Stimulated activated naive CD4-positive, alpha-beta T cell (primary cell): Measurements from ENCODE around the gene AVEN.
"Not testable (repeated sequence)": the region's sequence is repeated elsewhere in the genome, so short reads cannot be mapped to it uniquely, and the experiment has no call there.

Source experiments
- DNase-seq, 6 experiments: peaks; one replicate each; lab custom pipeline; 2025; lab: John Stamatoyannopoulos, UW

The AVEN gene

DNA sequence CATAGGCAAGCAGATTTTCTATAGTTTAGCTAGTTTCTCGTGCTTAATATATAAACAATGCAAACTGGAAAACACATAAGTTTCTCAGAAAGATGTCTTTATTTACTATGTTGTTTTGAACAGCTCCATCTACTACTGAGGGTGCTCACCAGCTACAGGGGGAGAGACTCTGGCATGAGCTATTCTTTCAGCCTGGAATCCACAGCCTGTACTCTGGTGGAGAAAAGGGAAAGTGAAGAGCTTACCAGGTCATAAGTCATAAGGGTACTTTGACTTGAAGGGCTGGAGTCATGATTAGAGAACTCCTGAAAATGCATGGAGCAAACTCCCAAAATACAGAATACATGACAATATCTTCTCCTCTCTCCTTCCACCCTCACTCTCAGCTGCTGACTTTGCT, 4.4 kb upstream of the AVEN start:
- DNase-seq: no peak

DNA sequence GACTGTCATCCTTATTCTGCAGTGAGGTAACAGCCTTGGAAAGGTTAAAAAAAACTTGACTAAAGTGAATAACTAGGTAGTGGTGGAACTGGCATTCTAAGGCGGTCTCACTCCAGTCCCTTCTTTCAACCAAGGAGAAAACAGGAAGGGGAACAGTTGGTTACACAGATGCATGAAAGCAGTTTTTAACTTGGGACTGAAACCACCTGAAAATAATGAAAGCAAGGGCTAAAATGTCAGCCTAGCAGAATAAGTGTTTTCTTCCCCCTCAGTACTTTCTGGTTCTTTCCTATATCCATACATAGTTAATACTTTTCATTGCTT, 748 bp upstream of the AVEN start:
- peak in 1 of 6 experiments; percentile 32 for DNase-seq

DNA sequence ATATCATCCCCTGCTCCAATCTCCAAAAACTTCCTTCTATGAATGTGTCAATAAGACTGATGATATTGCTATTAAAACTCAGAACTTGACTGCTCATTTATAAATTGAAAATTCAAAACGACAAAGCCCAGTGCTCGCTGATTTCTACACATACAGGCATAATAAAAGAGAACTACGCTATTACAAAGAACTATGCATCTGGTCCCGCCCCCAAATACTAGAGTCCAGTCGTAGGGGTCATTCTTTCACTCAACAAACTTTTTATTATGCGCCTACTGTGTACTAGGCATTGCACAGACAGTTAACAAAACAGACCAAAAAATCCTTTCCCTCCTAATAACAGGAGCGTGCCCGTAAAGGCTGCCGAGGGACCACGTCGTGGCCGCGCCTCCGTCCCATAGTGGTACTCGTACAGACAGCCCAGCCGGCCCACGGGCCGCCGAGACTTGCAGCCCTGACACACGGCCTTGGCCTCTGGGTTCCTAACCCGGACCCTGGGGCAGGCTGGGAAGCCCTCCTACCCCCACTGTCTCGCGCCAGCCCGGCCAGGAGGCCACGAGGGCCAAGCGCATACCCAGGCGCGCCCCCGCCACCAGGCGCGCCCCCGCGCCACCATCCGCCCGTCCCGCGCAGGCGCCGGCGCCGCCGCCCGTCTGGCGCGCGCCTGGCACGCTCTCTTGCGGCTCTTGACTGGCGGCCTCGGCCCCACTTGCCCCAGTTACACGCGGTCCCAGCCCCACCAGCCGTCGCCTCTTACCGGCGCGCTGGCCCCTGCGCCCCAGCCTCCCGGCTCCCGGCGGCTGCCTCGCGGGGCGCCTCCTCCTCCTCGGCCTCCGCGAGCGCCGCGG, 757 bp downstream of the AVEN start:
- peak; percentile 45 to 78 (median 54) for DNase-seq

DNA sequence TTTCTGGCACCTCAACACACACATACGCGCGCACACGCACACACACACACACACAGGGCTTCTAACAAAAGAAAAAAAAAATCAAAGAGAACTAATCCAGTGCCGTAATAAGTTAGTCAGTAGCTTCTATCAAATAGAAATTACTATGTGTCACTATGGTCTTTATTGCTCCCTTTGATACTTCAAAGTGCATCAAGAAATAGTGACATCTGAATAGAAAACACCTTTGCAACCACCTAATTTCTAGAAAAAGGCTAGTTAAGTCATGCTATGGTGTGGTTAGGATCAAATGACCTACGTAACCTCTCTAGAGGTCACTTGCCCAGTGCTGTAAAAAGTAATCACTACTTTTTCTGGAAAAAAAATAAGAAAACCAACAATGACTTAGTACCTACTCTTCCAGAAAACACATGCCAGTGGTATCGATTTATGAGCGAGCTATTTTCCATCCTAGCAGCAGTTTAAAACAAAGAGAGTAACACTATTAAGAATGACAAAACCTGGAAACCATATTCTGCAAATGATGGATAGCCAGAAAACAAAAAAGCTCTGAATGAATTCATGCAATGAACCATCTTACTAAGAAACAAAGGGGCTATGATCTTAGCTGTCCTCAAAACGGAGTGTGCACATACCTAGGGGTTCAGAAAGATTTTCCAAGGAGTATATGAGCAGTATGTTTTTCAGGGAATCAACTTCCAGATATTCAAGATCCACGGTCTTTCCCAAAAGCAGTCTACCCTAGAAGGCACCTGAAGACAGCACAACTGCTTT, 6.8 kb downstream of the AVEN start:
- no peak for DNase-seq

DNA sequence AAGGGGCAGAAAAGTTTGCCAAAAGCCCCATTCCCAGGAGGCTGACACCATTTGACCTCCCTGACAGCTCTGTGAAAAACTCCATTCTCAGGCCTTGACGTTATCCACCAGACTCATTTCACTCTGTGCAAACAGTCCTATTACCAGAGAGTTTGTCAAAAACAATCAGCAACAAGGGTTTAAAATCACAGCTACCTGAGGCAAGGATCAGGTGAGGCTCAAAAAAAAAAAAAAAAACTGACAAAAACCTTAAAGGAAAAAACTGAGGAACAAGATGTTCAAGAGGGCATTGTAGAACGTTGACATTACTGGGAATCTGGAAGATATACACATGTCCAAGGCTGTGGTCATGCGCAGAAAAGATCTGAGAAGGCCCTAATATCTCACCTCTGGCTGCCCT, 11.4 kb downstream of the AVEN start:
- no peak for DNase-seq

DNA sequence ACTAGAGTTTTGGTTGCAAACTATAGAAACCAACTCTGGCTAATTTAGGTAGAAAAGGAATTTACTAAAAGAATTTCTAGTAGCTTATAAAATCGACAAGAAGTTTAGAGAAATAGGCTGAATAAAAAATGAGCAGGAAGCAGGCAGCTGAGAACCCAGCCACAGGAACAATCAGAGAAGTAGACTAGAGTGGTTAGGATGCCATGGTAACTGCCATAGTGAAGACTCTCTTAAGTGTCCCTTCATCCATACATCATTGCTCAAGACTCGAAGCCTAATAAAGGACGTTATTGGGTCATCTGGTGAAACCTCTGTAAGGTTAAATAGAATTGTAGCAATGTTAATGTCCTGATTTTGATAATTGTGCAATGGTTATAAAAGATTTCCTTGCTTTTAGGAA, 13.8 kb downstream of the AVEN start:
- no peak for DNase-seq

DNA sequence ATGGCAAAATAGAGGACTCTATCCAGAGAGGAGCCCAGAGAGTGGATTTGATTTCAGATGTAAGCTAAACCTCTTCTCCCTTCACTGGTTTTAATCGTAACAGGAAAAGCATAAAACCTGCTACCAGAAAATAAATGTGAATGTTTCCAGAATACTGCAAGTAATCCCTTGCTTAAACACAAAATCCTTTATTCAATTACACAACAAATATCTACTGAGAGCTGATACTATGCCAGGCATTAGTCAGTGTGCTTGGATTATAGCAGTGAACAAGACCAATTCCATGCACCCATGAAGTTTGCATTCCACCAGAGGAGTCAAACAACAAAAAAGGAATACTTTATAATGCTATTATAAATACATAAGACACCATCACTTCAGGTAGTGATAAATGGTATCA, 15.1 kb downstream of the AVEN start:
- no peak for DNase-seq

DNA sequence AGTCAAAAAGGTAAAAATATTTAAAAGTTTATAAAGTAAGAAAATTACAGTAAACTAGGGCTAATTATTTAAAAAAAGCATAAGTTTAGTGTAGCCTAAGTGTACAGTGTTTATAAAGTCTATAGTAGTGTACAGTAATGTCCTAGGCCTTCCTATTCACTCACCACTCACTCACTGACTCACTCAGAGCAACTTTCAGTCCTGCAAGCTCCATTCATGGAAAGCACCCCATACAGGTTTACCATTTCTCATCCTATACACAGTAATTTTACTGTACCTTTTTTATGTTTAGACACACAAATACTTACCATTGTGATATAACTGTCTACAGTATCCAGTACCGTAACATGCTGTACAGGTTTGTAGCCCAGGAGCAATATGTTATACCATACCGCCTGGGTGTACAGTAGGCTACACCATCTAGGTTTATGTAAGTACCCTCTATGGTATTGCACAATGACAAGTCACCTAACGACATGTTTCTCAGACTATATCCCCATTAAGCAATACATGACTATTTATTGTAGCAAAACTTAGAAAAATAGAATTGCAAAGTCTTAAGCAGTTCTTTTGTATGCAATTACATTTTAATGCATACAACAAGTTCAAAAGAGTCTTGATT, 19.5 kb downstream of the AVEN start:
- DNase-seq: no peak

DNA sequence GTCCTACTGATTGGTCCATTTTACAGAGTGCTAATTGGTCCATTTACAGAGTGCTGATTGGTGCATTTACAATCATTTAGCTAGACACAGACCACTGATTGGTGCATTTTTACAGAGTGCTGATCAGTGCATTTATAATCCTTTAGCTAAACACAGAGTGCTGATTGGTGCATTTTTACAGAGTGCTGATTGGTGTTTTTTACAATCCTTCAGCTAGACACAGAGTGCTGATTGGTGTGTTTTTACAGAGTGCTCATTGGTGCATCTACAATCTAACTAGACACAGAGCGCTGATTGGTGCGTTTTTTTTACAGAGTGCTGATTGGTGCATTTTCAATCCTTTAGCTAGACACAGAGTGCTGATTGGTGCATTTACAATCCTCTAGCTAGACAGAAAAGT, 20.3 kb downstream of the AVEN start:
- DNase-seq: not testable (repeated sequence)

DNA sequence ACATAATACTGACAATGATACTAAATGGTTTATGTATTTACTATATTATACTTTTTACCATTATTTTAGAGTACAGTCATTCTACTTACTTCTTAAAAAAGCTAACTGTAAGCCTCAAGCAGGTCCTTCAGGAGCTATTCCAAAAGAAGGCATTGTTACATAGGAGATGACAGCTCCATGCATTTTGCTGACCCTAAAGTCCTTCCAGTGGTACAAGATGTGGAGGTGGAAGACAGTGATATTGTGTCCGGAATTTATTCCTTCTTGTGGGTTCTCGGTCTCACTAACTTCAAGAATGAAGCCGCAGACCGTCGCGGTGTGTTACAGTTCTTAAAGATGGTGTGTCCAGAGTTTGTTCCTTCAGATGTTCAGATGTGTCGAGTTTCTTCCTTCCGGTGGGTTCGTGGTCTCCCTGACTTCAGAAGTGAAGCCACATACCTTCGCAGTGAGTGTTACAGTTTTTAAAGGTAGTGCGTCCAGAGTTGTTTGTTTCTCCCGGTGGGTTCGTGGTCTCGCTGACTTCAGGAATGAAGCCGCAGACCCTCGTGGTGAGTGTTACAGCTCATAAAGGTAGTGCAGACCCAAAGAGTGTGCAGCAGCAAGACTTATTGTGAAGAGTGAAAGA, 20.9 kb downstream of the AVEN start:
- DNase-seq: peak in 3 of 6 experiments; percentile 46 to 51 (median 46)

DNA sequence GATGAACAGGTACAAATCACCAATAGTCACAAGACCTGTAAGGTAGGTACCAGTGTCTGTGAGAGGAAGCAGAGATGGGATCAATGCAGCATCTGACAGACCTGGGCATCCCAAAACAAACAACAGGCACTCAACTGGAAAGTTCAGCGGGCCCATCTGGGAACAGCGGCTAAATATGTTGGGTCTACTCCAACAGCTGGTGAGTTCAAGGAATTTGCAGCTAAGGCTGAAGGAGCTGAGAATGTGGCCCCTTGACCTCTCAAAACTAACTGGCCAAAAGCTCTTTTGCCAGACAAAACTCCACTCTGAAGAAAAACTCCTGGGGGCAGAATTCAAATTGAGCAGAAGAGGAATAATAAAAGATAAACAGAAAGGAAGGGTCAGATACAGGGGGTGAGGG, 24.4 kb downstream of the AVEN start:
- no peak for DNase-seq

DNA sequence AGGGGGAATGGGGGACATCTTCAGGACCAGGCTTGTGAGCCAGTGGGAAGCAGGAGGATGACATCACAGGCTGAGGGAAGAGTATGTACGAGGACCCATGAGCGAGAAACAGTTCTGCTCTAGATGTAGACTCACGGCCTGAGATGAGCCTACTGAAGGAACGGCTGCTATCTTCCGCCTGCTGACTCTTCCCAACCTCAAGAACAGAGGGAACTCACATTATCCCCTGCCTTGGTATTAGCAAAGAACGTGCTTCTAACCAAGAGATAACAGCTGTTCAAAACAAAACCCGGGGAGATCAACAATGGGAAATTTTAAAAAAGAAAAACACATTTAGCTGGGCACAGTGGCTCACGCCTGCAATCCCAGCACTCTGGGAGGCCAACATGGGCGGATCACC, 25.3 kb downstream of the AVEN start:
- no peak for DNase-seq

DNA sequence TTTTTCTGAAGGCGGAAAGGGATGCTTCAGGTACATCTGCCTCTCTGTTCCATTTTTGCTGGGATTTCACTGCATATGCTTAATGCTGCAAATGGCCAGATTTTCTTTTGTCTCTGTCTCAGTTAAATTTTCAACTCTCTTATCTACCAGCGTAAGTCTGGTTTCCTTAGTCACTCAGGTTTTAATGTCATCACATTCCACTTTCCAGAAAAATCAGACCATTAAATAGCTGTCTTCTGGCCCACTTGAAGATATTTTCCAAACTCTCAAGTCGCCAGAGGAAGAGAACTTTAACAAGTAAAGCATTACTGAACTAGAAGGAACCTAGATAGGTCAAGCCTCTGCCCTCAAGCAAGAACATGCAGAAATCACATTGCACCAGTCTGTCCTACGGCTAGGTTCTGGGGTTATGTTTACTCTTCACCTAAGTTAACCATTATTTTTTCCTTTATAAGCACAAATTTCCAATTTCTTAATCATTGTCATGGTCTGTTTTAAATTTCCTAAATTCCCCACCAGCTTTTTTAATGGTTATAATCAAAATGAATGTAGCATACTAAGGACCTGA, 26.5 kb downstream of the AVEN start:
- no peak for DNase-seq

DNA sequence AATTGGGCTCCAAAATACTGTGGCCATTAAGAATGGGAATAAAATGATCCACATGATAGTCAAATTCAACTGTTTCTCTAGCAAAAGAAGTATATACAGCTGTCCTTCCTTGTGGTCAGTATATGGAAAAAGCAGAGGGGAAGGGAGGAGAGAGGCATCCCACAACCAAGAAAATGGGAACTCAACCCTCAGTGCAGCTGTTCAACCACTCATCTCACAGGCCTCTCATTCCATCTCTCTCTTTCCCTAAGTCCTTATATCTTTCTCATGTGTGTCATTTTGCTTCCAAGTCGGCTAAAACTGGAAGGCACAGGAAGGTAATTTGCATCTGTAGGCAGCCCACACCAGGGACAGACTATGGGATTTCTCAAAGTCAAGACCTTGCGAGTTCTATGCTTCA, 27.5 kb downstream of the AVEN start:
- DNase-seq: no peak

DNA sequence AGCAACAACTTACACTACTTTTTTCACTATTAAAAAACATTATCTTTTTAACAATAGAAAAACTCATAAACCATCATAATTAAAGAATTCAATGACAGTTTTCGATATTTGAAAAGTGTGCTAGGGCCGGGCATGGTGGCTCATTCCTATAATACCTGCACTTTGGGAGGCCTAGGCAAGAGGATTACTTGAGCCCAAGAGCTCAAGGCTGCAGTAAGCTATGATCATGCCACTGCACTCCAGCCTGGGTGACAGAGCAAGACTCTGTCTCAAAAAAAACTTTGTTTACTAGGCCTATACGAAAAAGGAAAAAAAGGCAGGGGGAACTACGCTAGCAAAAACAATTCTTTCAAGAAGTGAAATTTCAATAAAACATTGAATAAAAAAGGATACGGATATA, 28.1 kb downstream of the AVEN start:
- DNase-seq: no peak

DNA sequence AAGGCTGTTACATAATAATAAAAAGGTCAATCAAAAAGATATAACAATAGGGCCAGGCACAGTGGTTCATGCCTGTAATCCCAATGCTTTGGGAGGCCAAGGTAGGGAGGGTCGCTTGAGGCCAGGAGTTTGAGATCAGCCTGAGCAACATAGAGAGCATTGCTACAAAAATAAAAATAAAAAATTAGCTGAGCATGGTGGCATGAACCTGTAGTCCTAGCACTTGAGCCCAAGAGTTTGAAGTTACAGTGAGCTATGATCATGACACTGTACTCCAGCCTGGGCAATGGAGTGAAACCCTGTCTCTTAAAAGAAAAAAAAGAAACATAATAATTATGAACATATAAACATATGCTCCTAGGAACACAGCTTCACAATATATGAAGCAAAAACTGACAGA, 29.3 kb downstream of the AVEN start:
- no peak for DNase-seq

DNA sequence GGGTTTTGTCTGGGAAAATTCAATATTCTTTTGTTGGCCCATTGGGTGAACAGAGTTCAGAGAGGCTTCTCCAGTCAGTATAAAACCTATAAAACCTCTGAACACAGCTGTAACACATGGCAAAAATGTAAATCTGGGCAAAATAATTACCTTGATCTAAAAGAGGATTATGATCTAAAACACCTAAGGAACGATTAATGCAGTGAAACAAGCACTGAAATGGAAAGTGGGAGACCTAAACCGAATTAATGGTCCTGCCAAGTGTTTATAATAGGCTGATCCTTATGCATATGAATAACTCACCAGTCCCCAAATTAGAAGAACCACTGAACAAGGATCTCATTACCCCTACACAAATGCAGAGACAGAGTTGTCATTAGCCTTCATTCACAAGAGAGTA, 32.6 kb downstream of the AVEN start:
- no peak for DNase-seq

DNA sequence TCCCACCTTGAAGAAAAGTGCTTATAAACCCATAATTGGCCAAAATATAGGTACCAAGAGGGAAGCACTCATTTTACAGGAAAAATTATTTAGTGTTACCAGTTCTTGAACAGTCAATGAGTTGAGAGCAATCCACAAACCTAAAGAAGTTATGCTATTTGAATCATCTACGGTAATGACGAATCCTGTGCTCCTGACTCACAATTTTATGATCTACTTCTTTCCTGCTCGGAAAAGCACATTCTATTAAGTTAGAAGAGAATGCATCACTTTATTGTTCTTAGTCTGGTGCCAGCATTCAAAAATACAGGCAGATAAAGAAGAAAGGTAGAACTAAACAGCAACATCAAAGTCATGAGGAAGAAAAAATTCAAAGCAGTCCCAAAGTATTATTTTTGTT, 37.5 kb downstream of the AVEN start:
- DNase-seq: no peak

DNA sequence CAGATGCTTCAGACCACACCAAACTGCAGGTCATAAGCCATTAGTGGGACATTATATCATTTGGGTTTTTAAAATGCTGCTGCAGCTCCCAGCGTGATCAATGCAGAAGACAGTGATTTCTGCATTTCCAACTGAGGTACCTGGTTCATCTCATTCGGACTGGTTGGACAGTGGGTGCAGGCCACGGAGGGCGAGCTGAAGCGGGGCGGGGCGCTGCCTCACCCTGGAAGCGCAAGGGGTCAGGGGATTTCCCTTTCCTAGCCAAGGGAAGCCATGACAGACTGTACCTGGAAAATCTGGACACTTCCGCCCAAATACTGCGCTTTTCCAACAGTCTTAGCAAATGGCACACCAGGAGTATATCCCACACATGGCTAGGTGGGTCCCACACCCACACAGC, 43.3 kb downstream of the AVEN start:
- not testable (repeated sequence) for DNase-seq

DNA sequence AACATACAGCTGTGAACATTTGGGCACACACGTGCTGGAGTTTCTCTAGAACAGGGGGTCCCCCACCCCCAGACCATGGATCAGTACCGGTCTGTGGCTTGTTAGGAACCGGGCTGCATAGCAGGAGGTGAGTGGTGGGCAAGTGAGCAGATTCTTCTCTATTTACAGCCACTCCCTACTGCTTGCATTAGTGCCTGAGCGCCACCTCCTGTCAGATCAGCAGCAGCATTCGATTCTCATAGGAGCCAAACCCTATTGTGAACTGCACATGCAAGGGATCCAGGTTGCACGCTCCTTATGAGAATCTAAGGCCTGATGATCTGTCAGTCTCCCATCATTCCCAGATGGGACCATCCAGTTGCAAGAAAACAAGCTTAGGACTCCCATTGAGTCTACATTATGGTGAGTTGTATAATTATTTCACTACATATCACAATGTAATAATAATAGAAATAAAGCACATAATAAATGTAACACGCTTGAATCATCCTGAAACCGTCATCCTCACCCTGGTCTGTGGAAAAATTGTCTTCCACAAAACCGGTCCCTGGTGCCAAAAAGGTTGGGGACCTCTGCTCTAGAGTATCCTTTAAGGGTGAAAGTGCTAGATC, 44.9 kb downstream of the AVEN start:
- no peak for DNase-seq

DNA sequence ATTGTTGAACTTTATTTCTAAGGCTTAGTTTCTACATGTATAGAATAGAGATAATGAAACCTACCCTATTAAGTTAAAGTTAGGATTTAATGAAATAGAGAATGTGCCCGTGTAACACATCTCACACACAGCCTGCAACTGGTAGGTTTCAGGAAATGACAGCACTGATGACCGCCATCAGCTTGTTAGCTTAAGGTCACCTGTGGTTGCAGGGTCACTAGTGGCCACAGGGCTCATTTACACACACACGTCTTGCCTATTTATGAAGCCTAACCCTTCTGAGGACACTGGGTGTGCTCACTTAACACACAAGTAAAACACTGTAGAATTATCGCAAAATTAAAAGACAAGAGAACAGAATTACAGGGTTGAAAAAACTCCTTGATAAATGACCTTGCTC, 50.6 kb downstream of the AVEN start:
- no peak for DNase-seq

DNA sequence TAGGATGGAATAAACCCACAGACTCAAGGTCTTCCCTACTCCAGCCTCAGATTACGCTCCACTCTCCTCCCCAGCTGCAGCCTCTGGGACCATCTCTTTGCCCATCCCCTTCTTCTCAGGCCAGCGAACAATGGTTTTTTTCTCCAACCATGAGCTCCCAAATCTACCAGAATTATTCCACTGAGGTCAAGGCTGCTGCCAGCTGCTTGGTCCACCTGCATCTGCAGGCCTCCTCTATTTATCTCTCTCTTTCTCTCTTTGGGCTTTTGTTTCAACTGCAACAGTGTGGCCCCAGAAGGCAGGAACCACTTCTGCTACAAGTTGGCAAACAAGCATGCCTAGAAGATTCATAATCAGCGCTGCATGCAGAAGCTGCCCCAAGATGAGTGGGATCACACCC, 51.6 kb downstream of the AVEN start:
- no peak for DNase-seq
